HTERT RPE-1 (cell line): Measurements from ENCODE around the gene JAK3.

Experiments used
- in situ Hi-C: fragments of 300-500 bp; cut with MboI; formaldehyde crosslinking; loops from 4 replicates; pipeline ENCODE4 v1.14.3; 2020; ENCODE audit warnings: low sequenced_read_pairs

Gene JAK3

DNA sequence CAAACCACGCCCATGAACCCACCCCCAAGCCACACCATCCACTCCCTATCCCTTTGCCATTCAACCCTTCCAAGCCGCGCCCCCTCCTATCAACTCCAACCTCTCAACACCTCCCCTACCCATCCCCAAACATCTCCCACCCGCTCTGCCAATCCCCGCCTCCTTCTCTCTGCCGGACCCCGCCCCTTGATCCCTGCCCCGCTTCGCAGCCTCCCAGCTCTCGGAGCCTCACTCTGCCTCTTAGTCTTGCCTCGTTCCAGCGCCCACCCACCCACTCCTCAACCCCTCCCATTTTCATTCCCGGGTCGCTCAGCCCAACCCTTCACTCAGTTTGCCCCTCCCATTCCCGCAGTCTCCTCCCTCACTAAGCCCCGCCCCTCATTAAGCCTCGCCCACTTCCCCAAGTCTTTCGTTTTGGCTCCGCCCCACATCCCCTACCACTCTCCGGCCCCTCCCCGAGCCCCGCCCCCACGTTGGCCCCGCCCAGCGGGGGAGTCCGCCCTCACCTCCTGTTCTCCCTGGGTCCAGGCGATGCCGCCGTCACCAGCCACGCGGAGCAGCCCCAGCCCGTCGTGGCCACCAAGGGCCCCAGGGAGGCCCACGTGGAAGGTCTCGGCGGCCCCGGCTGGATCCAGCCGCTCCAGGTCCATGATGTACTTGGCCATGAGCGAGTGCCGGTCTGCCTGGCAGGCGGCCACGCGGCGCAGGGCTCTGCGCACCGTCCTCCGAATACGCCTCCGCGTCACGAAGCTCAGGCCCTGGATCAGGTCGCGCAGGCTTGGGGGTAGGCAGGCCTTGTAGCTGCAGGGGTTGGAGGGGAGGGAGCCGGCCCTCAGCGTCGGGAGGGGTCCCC, 5.7 kb downstream of the JAK3 start:
- in situ Hi-C loops = no loop called here

DNA sequence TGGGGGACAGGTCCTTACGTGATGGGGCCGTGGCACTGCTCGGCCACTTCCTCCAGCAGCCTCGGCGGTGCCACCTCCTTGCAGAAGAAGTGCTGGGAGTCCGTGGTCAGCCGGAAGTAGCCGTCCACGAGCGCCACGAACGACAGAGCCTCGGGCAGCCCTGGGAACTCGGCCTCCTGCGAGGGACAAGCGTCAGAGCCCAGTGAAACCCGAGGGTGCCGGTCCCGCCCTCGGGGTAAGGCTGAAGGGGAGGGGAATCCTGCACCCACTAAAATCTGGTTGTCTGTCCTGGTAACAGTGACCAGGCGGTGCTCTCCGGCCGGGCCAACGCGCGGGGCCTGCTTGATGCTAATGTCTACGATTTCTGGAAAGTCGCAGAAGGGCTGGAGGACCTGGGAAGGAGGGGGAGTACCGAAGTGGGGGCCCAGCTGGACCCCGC, 6.4 kb downstream of the JAK3 start:
- in situ Hi-C loops = no loop called here

- in situ Hi-C loops = no loop called here
These were observed 7.8 kb downstream of the JAK3 start for GRCh38 chr19:17840019-17840418.

GRCh38 chr19:17837972-17838371, 9.8 kb downstream of the JAK3 start:
- in situ Hi-C loops = no loop called here

DNA sequence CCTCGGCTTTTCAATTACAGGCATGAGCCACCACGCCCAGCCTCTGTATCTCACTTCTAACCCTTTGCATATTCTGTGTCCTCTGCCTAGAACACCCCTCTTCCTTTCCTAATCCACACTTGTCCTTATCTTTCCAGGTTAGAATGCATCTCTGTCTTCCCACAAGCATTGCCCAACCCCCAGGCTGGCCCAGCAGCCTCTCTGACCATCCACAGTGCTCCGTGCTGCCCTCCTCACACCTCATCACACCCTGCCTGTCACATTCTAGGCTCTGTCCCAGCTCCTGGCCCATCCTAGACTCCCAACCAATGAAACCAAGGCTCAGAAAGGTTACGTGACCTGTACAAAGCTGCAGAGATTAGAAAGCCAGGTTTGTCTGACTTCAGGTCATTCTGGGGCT, 11.3 kb downstream of the JAK3 start:
- in situ Hi-C loops = no loop called here

DNA sequence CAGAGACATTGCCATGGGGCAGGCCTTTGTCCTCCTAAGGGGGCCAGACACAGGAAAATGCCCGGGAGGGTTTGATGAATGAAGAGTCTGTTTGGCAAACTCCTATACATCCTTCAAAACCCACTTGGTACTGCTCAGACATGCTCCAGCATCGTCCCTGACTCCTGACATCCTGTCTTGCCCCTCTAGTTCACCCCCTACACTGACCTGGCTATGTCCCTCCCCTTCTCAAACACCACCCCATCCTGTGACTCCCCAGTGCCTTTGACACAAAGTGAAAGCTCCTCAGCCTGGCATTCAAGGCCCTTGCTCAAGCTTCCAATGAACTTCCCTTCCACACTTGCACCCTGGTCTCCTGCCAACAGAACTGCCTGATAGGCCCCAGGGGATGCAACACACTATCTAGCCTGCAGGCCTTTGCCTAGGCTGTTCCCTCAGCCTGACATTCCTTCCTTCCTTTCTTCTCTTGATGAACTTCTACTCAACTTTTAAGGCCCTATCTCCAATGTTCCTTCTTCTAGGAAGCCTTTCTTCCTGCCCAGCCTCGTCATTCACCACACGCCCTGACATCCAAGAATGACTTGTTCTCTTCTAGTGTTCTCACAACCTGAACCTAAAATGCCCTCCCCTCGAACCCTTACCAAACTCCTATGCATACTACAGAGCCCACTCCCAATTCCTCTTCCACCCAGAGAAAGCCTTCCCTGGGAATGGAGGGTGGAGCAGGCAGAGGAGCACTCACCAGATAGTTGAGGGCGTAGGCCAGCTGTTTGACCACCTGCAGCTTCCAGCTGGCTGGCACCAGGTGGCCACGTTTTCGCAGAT, 12.4 kb downstream of the JAK3 start:
- in situ Hi-C loops = no loop called here

DNA sequence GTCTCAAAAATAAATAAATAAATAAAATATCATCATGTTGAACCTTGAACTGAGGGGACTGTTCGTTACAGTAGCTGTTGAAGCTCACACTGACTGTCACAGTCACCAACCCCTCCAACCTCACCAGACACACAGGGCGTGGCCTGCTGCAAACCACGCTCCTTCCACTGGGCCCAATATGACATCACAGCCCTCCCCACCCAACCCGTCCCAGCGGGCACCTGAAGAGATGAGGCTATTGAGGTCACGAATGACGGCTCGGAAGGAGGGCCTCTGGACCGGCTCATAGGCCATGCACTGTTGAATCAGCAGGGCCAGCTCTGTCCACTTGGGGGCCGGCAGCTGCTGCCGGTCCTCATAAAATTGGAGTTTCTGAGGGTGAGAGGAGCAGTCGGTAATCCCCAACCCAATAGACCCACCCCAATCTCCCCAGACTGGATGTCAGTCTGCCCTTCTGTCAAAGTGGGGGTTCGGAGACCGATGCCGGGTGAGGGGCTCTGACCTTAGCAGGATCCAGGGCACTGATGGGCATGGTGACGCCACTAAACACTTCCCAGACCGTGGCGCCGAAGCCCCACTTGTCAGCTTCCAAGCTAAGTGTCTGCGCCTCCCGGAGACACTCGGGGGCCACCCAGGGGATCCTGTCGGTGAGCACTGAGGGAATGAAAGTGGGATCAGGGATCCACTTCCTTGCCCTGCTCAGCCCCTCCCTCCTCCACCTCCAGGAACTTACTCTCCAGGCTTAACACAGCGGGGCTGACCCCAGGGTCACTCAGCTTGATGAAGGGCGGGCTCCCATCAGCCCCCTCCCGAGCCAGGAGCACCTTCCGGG, 13.2 kb downstream of the JAK3 start:
- in situ Hi-C loops = no loop called here

GRCh38 chr19:17832443-17833208, 15.2 kb downstream of the JAK3 start:
- in situ Hi-C loops = no loop called here

DNA sequence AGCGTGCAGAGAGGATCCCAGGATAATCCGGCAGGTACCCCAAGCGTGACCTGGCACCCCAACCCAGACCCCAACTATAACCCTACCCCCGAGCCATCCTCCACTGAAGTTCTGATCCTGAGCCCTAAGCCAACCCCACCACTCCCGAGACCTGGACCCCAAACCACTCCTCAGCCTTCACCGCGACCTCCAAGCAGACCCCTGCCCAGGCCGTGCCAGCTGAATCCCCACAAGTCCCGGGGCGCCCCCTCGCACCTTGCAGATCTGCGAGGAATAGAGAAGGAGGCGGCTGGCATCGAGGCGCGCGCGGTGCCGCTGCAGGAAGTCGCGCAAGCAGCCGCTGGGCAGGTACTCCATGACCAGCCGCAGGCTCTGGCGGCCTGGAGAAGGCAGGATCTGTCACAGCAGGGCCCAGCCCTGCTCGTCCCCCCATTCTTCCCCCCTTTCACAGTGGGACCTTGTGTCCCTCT, 16.3 kb downstream of the JAK3 start:
- in situ Hi-C loops = no loop called here

DNA sequence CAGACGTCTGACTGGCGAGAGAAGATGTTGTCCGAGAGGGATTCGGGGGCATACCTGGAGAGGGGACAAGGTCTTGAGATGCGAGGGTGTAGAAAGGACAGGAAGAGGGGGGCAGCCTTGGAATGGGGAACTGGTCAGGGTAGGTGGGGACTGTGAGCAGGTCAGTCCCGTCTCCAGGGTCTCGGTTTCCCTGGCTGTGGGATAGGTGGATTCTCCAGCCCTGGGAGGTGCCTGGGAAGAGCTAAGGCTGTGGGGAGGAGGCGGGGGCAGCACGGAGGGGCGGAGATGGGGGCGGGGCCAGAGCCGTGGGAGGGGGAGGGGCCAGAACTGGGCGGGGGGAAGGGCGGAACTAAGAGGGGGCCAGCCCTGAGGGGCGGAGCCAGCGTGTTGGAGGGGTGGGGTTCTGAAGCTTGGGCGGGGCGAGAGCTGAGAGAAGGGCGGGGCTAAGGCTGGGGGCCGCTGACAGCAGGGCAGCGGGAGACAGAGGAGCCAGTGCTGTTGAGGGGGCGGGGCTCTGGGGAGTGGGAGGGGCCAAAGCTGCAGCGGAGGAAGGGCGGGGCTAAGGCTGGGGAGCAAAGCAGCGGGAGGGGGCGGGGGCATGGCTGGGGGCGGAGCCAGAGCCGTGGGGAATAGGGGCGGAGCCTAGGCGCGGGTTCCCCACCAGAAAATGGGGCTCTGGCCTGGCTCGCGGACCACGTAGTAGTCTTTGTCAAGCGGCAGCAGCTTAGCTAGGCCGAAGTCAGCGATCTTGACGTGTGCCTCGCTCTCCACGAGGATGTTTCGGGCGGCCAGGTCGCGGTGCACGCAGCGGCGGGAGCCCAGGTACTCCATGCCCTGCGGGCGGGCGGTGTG, 17.0 kb downstream of the JAK3 start:
- in situ Hi-C loops = no loop called here

DNA sequence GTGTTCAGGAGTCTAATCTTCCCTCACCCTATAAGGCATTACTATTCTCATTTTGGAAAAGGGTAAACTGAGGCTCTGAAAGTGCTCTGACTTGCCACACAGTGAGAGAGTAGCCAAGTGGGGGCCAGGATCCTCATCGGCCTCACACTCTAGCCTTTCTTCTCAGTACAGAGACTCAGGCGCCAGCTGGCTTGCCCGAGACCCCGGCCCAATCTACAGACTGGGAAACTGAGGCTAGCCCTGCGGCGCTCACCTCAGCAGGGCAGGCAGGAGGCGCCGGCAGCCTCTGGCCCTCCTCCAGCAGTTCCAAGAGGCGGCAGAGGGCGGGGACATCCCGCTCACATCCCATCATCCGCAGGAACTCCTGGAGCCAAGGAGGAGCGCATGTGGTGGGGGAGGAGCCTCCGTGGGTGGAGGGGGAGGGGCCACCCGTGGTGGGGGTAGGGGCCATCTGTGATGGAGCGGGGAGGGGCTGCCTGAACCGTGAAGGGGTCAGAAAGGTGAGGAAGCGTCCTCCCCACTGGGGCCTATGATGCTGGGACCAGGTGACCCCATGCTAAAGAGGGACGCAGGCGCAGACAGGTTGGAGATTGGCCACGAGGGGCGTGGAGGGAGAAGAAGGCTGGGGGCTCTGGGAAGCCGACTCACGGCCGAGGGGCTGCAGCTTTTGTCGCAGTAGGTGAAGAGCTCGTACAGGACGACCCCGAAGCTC, 17.8 kb downstream of the JAK3 start:
- in situ Hi-C loops = no loop called here

GRCh38 chr19:17826508-17827056, 21.2 kb downstream of the JAK3 start:
- in situ Hi-C loops = no loop called here

DNA sequence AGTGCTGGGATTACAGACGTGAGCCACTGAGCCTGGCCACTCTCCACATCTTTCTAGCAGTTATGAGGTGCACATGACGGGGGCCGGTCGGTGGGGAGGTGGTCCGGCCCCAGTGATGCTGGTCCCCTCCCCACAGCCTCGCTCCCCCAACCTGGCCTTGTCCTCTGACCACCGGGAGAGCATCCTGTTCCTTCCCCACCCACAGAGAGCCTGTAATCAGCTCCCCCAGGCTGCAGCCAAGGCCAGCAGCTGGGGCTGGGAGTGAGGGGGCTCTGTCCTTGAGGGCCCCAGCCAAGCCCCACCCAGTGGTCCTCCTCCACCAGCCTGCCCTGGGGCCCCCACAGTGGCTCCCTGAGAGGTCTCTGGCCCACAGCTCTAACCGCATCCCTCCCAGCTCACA, 23.4 kb downstream of the JAK3 start:
- in situ Hi-C loops = no loop called here

DNA sequence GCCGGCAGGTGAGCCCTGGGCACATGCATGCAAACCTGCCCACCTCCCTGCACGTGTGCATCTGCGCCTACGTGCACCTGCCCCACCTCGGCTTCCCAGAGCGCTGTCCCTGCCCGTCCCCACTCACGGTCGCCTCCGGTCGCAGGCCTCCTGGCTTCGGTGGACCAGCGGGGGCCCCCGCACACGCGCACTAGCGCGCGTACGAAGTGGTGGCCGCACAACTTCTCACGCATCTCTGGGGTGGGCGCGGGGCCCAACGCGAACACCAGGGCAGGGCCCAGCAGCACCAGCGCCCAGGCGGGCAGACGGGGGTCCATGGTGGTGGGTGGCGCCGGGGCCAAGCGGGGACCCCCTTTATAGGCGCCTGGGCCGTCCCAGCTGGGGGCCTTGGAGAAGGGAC, 26.6 kb downstream of the JAK3 start, which contains the start of gene INSL3:
INSL3 (minus strand) TSS at position 330 of the 400 bp plus-strand sequence; CDS start at position 317, 13 bp downstream.
- in situ Hi-C loops = no loop called here

GRCh38 chr19:17817668-17818363, 30.0 kb downstream of the JAK3 start:
- in situ Hi-C loops = no loop called here

- in situ Hi-C loops = no loop called here
These were observed 35.7 kb downstream of the JAK3 start for GRCh38 chr19:17812099-17812498.

GRCh38 chr19:17811681-17812080, 36.1 kb downstream of the JAK3 start:
- in situ Hi-C loops = no loop called here

GRCh38 chr19:17811103-17811502, 36.7 kb downstream of the JAK3 start:
- in situ Hi-C loops = no loop called here
